SK-N-SH treated with all-trans-retinoic acid at 6 μM for 48 hours (cell line): ENCODE measurements around the gene SIGLECL1.

ENCODE experiments used
- CSDC2 ChIP-seq: fragments of 250-450 bp; sonication (Bioruptor Pico); IDR thresholded peaks from 2 replicates; pipeline ENCODE4 v1.5.0; 2020; ENCODE audit warnings: mild to moderate bottlenecking, moderate library complexity
- ESRRG ChIP-seq: fragments of 250-450 bp; sonication (Bioruptor Pico); IDR thresholded peaks from 2 replicates; pipeline ENCODE4 v1.6.1; 2021; ENCODE audit warnings: mild to moderate bottlenecking
- GLIS3 ChIP-seq: fragments of 250-450 bp; sonication (Bioruptor Pico); IDR thresholded peaks from 2 replicates; pipeline ENCODE4 v1.5.0; 2020; ENCODE audit warnings: mild to moderate bottlenecking, moderate library complexity
- PATZ1 ChIP-seq: fragments of 250-450 bp; sonication (Bioruptor Pico); IDR thresholded peaks from 2 replicates; pipeline ENCODE4 v1.8.0; 2020; ENCODE audit warnings: mild to moderate bottlenecking, moderate library complexity, borderline replicate concordance
- POU6F1 ChIP-seq: fragments of 250-450 bp; sonication (Bioruptor Pico); IDR thresholded peaks from 2 replicates; pipeline ENCODE4 v1.8.0; 2021; ENCODE audit warnings: low read depth, mild to moderate bottlenecking, moderate library complexity, borderline replicate concordance
- RARB ChIP-seq: fragments of 250-450 bp; sonication (Bioruptor Pico); IDR thresholded peaks from 2 replicates; pipeline ENCODE4 v1.8.0; 2021; ENCODE audit warnings: mild to moderate bottlenecking, moderate library complexity
- SNAI2 ChIP-seq: fragments of 250-450 bp; sonication (Bioruptor Pico); IDR thresholded peaks from 2 replicates; pipeline ENCODE4 v1.5.0; 2020; ENCODE audit warnings: mild to moderate bottlenecking, moderate library complexity
- TOX ChIP-seq: fragments of 250-450 bp; sonication (Bioruptor Pico); IDR thresholded peaks from 2 replicates; pipeline ENCODE4 v1.8.0; 2021; ENCODE audit warnings: mild to moderate bottlenecking, moderate library complexity, borderline replicate concordance
- ZC3H10 ChIP-seq: fragments of 250-450 bp; sonication (Bioruptor Pico); IDR thresholded peaks from 2 replicates; pipeline ENCODE4 v1.5.1; 2021; ENCODE audit warnings: mild to moderate bottlenecking, moderate library complexity
- ZNF565 ChIP-seq: fragments of 450-650 bp; formaldehyde crosslinking; conservative IDR thresholded peaks from 2 replicates; pipeline ENCODE4 v1.5.0; 2020; ENCODE audit warnings: low read depth, mild to moderate bottlenecking, moderate library complexity

GRCh38 chr19:51316688-51317087, 65.8 kb downstream of the SIGLECL1 start:
- no peak for TF ChIP-seq RARB (CRISPR knock-in tag)
- TF ChIP-seq ZC3H10 (CRISPR knock-in tag), result no peak
- TF ChIP-seq SNAI2 (CRISPR knock-in tag), result no peak
- TF ChIP-seq CSDC2 (CRISPR knock-in tag), result no peak
- no peak for TF ChIP-seq POU6F1 (CRISPR knock-in tag)
- no peak for TF ChIP-seq GLIS3
- no peak for TF ChIP-seq TOX
- TF ChIP-seq ZNF565, result no peak
- no peak for TF ChIP-seq PATZ1
- no peak for TF ChIP-seq ESRRG (CRISPR knock-in tag)
